ENCODE measurements around the gene MED7. TPM values are rescaled to one million over a fixed set of nuclear protein-coding genes. Genes with fewer than 3 reads are reported as not detected.
"Not testable (repeated sequence)": the region's sequence is repeated elsewhere in the genome, so short reads cannot be mapped to it uniquely, and the experiment has no call there.

The MED7 gene, protein sequence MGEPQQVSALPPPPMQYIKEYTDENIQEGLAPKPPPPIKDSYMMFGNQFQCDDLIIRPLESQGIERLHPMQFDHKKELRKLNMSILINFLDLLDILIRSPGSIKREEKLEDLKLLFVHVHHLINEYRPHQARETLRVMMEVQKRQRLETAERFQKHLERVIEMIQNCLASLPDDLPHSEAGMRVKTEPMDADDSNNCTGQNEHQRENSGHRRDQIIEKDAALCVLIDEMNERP
- 20.8 and 22.2 TPM in 2 replicates for total RNA-seq

DNA sequence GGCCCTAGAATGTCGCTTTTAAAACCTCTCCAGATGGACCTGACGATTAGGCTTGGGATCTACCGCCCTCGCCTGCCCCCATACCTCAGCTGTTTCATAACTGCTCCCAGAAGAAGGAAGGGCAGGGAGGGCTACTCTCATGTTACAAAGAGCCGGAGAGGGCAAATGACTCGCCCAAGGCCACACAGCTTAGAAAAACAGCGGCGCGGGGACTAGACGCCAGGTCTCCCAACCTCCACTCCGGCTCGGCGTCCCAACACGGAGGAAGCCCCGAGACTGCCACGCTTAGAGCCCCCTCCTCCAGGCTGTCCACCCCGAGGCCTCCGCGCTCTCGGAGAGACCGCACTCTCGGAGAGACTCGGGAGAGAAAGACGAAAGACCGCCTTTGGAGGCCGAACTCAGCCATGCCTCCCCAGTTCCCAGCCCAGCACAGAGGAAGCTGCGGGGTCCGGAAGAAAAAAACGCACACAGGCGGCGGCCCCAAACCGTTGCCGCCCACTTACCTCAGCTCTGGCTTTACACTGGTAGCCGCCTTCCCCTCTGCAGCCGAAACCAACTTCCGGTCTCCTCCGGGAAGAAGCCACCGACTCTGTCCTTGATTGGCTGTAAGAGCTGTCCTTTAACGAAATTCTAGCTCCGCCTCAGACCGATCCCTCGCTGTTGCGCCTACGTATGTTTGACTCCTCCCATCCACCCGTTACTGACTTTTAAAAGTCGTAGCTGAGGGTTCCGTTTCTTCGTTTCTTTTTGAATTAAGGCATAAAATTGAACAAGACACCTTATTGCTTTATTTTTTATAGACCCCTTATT is at the start of gene MED7:
TSS of gene MED7 (minus strand) at position 549 of the 810 bp plus-strand sequence. CDS start 3,434 bp downstream, outside the sequence.
- peak; percentile 99 for DNase-seq (ENCODE audit: low read depth)

DNA sequence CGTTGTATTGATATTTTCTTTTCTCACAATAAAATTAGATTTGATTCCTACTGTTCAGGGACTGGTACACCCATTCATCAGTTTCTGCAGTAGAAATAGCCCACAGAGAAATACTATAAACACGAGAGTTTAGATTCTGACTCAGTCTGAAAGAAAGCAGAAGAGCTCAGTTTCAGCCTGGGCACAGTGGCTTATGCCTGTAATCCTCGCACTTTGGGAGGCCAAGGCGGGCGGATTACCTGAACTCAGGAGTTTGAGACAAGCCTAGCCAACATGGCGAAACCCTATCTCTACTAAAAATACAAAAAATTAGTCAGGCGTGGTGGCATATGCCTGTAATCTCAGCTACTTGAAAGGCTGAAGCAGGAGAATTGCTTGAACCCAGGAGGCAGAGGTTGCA is 46.6 kb upstream of the MED7 start:
- DNase-seq (ENCODE audit: low read depth): no peak

DNA sequence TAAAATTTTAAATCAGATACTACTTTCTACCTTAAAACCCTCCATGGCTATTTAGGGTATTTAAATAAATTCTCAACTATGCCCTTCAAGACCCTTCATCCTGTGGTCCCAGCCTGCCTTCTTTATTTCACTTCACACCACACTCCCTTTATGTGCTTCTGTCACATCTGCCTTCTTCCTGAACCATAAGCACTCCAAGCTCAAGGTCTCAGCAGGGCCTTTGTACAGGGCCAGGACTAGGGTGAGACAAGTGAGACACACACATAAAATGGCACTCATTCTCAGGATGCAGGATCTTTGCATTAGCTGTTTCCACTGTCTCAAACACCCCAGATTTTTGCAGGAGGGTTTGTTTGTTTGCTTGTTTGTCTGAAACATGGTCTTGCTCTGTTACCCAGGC is 45.6 kb upstream of the MED7 start:
- no peak for DNase-seq (ENCODE audit: low read depth)

DNA sequence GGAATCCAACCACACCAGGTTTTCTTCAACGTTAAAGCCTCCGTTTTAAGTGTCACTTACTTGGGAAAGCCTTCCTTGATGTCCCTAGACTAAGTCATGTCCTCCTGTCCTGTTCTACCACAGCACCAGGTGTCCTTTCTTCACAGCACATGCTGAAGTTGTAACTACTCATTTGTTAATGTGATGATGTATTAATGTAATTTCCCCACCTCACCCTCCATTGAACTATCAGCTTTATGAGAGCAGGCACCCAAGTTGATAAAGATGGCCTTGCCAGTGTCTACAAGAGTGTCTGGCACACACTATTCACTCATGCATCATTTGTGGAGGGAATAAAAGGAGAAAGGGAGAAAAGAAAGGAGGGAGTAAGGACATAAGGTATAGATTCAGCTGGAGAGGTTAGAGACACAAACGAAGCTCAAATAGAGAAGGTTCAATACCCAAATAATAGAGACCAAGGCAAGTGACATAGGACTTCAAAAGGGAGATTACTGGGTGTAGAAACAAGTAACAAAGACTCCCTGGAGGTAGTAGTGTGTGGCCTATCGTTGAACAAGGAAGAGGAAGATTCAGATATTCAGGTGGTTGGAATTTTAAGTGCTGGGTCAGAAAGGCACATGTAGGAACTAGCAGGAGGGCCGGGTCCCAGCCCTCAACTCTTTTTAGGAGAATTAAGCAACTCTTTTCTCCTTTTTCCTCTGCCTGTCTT is 44.5 kb upstream of the MED7 start:
- DNase-seq (ENCODE audit: low read depth): no peak

DNA sequence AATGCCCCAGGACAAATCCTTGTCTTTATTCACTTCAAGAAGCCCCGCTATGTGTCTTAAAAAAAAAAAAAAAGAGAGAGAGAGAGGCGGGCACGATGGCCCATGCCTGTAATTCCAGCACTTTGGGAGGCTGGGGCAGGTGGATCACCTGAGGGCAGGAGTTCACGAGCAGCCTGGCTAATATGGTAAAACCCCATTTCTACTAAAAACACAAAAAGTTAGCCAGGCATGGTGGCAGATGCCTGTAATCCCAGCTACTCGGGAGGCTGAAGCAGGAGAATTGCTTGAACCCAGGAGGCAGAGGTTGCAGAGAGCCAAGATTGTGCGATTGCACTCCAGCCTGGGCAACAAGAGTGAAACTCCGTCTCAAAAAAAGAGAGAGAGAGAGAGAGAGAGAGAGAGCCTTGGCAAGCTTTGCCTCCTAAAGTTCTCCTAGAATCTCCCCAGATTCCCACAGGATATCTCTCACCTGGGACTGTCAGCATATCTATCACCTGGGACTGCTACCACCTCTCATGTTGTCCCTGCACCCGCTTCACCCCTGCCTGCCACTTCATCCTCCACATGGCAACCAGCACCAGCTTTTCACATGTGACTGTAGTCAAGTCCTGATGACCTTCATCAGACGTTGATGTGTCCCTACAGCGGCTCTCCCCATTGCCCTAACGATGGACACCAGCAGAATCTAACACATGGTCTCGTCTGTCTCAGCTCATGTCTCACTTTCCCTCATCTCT is 43.8 kb upstream of the MED7 start:
- DNase-seq (ENCODE audit: low read depth): no peak

DNA sequence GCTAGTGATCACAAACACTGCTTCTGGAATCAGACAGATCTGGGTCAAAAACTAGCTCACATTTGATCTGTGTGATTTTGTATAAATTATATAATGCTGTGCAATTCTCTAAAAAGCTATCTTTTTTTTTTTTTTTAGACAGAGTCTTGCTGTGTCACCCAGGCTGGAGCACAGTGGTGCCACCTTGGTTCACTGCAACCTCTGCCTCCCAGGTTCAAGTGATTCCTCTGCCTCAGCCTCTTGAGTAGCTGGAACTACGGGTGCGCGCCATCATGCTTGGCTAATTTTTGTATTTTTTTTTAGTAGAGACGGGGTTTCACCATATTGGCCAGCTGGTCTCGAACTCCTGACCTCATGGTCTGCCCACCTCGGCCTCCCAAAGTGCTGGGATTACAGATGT is 42.5 kb upstream of the MED7 start:
- not testable (repeated sequence) for DNase-seq (ENCODE audit: low read depth)

DNA sequence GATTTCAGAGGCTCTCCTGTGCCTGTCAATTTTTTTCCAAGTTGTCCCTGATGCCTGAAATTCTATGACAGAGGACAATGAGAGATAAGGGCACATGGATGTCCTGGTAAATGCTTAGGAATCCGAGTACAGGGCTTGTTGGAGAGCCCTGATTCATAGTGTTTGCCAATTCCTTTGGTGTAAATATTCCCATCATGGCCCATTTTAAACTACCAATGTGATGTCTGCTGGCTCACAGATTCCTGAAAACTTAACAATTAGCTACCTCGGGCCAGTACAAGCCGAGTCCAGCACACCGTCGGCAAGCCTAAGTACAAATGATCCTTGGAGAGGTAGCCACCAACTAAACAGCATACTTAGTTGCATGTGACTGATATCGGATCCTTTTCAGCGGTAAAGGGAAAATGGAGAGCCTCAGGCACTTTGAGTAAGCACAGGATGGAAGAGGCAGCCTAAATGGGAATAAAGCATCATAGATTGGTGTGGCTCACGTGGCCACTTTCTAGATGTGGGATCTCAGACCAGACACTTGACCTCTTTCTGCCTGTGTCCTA is 41.5 kb upstream of the MED7 start:
- no peak for DNase-seq (ENCODE audit: low read depth)

DNA sequence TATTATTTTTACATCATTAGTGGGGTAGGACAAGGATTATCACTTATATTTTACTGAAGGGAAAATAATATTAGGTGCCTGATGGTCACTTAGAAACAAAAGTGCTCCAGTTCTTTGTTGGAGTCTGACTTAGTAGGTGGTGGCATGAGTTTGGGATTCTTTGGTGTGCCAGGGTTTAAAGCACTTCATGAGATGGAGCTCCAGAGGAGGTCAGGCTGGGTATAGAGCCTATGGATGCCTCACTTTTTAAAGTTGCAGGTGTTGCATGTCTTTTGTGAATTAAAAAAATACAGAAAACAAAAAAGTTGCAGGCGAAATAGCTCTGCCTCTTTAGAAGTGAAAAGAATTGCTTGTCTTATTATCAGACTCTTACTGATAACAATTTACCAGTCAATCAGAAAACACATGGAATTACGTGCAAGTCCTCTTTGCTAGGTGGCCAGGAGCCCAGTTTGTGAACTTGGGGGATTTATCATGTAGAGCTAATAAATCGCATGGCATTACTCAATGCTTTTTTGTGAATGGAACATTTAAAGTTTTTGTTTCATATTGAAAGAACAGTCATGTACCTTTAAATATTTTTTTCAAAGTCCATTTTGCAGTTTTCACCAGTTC is 39.6 kb upstream of the MED7 start:
- no peak for DNase-seq (ENCODE audit: low read depth)

DNA sequence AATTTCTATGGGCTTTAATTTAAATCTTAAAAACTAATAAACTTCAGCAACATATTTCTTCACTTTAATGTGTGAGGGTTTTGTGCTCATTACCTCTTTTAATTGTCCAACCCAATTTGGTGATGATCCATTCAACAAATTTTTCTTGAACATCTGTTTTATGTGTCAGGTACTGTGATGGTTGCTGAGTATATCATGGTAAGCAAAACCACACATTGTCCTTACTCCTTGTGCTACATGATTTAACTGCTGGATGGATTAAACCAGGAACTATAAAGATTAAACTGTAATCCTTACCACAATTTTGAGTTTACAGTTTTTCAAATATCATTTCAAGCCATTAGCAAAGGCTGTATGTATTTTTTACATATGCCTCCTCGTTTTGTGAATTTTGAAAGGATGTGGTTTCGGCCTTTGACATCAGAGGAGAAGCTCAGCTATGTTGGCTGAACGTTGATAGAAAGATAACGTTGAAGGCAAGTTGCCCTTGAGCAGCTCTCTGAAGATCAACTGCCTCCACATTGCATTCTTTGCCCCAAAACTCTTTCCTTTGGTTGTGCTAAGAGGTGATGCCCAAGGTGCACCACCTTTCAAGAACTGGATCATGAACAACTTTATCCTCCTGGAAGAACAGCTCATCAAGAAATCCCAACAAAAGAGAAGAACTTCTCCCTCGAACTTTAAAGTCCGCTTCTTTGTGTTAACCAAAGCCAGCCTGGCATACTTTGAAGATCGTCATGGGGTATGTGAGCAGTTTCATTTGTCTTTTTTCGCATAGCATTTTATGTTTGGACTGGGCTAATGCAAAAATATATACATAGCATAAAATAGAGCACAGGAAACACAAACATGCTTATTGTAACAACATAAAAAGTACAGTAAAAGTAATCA is 38.0 kb upstream of the MED7 start, which contains the start of gene ITK:
TSS of gene ITK (plus strand) at position 467 of the 891 bp plus-strand sequence. CDS start at position 605, 138 bp downstream.
- DNase-seq (ENCODE audit: low read depth): no peak

DNA sequence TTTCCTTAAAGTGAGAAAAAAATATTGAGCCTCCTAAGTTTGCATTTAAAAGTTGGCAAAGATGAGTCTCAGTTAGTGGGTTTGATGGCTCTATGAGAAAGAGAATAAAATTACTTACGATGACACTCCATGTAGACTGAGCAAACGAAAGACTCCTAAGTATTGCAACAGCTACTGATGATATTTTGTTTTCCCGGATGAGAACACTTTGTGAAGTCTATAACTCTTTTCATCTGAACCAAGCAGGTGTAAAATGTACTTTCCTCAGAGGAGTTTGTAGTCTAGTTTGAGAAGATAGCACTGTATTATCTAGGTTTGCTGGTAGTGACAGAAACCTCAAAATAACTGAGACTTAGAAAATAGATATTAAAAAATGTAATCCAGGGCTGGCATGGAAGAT is 36.3 kb upstream of the MED7 start:
- DNase-seq (ENCODE audit: low read depth): no peak

DNA sequence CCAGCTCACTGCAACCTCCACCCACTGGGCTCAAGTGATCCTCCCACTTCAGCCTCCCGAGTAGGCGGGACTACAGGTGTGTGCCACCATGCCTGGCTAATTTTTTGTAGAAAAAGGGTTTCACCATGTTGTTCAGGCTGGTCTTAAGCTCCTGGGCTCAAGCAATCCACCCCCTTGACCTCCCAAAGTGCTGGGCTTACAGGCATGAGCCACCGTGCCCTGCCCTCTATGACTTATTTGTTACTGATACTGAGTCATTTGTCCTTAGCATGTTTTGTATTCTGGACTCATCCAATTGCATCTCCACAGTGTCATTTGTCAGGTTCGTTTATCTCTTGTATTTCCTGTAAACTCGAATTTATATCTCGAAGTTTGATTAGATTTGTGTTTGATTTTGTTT is 35.3 kb upstream of the MED7 start:
- no peak for DNase-seq (ENCODE audit: low read depth)

DNA sequence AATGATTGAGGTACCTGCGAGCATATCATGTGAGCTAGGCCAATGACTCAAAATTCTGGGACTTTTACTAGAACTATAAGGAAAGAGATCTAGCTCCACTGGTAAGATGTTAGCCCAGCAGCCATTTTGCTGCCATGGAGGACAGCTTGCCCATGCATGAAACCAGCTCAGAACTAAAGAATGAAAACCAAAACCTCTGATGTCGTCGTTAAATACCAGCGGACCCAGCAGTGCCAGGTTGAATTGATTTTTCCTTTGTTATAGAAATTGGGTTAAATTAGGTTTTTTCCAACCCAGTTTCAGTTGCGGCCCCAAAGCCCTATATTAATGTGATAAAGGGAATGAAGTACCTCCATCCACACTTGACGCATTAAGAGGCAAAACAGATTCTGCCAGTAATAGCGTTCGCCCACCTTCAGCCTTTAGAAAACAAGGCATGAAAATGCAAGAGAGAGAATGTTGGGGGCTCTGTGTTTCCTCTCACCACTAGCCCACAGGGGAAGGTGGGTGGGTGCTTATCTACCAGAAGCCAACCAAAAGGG is 32.5 kb upstream of the MED7 start:
- no peak for DNase-seq (ENCODE audit: low read depth)

DNA sequence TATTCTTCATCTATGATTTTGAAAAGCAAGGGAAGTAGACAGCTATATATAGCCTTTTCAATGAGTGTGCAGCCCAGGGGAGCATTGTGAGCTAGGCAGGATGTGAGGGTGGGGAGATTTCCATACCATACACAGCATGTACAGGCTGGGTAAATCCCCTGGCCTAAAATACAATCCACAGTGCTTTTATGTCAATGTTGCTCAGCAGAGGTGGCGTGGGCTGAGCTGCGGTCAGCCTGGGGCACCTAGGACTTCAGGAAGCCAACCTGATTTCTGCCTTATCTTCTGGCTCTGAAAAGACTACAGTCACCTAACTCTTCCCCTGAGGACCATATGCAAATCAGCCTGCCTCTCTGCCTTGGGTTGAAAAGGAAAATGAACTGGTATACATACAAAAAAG is 29.7 kb upstream of the MED7 start:
- DNase-seq (ENCODE audit: low read depth): no peak

DNA sequence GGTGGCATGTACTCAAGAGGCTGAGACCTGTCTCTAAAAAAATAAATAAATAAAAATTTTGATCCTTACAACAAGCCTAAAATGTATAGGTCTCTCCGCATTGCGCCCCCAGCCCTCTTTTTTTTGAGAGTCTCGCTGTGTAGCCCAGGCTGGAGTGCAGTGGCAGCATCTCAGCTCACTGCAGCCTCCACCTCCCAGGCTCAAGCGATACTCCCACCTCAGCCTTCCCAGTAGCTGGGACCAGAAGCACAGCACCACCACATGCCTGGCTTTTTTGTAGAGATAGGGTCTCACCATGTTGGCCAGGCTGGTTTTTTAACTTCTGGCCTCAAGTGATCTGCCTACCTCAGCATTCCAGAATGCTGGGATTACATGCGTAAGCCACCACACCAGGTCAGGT is 25.6 kb upstream of the MED7 start:
- DNase-seq (ENCODE audit: low read depth): no peak

DNA sequence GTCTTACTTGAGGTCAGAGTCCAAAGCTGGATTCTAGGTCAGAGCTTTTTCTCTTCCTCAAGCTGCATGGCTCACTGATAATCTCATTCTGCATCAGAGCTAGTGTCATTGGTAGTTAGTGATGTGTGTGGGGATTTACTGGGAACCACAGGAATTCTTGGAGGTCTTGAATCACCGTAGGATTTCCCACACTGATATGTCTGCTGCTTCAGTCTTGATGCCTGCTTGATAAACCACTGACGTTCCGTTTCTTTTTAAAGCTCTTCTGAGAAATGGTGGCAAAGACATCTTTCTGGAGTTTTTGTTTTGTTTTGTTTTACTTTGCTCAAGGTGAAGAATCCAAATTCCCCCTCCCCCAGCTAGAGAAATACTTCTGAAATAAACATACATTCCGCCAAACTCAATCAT is 24.6 kb upstream of the MED7 start:
- DNase-seq (ENCODE audit: low read depth): peak; percentile 76

DNA sequence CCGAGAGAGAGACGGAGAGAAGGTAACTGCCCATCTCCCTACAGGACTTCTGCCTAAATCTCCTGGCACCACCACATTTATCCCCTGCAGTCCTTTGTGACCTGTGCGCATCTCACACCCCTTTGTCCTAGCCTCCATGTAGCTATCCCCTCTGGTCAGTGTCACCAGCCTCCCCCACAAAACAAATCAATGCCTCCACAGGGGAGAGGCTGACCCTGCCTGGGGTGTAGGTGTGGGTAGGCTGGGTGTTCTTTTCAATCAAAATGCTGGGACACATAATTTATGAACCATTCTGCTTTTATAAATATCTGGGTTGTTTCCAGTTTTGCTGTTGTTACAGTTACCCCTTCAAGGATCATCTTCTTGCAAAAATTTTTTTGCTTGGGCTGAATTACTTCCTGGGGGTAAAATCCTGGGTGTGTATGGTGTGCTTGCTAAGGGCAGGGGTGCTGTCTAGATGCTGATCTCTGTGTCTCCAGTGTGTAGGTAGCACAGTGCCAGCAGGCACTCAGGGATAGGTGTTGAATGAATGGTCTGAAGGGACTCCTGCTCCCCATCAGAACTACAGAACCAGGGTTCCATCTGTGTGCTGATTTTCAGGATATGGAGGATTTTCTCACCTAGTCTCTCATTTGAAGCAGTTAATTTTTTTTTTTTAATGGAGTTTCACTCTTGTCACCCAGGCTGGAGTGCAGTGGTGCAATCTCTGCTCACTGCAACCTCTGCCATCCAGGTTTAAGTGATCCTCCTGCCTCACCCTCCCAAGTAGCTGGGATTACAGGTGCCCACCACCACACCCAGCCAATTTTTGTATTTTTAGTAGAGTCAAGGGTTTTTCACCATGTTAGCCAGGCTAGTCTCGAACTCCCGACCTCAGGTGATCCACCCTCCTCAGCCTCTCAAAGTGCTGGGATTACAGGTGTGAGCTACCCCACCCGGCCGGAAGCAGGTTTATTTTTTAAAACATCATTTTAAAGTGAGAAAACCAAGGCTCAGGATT is 23.8 kb upstream of the MED7 start, which contains the start of gene GARIN3:
TSS of gene GARIN3 (minus strand) at position 51 of the 1,000 bp plus-strand sequence. CDS start 96 bp downstream, outside the sequence.
- no peak for DNase-seq (ENCODE audit: low read depth)

DNA sequence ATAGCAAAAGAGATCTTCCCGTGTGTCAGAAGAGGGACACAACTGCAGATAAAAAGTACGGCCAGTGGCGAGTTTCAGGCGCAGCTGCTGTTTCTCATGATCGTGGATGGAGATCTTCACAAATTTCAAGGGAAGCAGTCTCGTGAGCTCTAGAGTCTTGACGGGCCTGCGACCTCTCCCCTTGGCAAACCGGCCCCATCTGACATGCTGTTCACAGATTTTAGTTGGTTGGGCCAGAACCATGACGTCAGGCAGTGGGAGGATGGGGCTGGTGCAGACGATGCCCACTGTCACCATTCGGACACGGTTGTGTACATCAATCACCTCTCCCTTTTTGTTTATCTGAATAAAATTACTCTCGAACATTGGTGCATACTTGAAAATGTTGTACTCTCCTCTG is 23.0 kb upstream of the MED7 start:
- no peak for DNase-seq (ENCODE audit: low read depth)

DNA sequence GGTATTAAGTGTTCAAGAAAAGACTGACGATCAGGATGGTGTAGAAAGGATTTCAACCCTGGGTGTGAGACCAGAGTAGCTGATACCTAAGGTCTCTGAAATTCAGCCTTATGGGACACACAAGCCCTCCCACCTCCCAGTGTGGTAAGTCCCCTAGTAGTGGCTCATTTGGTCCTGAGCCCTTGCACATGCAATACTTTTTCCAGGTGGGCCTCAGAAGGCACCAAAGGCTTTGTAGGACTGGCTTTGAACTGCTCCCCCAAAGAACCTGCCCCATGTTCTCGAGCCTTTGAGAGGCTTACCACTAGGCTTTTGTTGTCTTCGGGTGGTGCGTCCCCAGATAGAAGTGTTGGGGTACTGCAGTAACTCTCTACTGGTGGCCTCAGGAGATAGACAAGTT is 22.6 kb upstream of the MED7 start:
- no peak for DNase-seq (ENCODE audit: low read depth)
